Kidney (tissue), 14 donors: ENCODE measurements around the gene OSBP. TPM values are rescaled to one million over a fixed set of nuclear protein-coding genes. Genes with fewer than 3 reads are reported as not detected.

ENCODE experiments used
- DNase-seq, 5 donors: peaks; one replicate each; pipeline ENCODE4 v3.0.0-alpha.2; 2013 to 2020
- FAIRE-seq: peaks from 2 replicates; lab custom pipeline; 2012; peaks lifted over from hg19 to GRCh38; lab: Jason Lieb, UNC
- H3K27ac ChIP-seq, 2 donors: one replicate each; pipeline ENCODE4 v1.7.0; 2013; ENCODE audit warnings: low read depth in 2 of 2, low read length in 2 of 2, inconsistent platforms in 1 of 2
- H3K27me3 ChIP-seq: one replicate; pipeline ENCODE4 v1.7.1; 2013; ENCODE audit warnings: low read length, inconsistent platforms; ENCODE audit not compliant: control insufficient read depth, insufficient read depth
- H3K36me3 ChIP-seq, 3 donors: one replicate each; pipeline versions ENCODE4 v1.7.0 to v1.7.1; 2013; ENCODE audit warnings: low read length in 3 of 3, control low read depth in 1 of 3, inconsistent platforms in 1 of 3; ENCODE audit not compliant: insufficient read depth in 3 of 3, control insufficient read depth in 2 of 3
- H3K4me1 ChIP-seq, 3 donors: one replicate each; pipeline versions ENCODE4 v1.7.0 to v1.7.1; 2013; ENCODE audit warnings: low read length in 3 of 3, inconsistent platforms in 1 of 3, low read depth in 1 of 3; ENCODE audit not compliant: control insufficient read depth in 2 of 3, insufficient read depth in 2 of 3
- H3K4me3 ChIP-seq, 3 donors: one replicate each; pipeline versions ENCODE4 v1.7.0 to v1.8.1; 2013; ENCODE audit warnings: low read length in 3 of 3, control low read depth in 1 of 3, inconsistent platforms in 1 of 3
- H3K9ac ChIP-seq, 3 donors: one replicate each; pipeline versions ENCODE4 v1.7.0 to v1.7.1; 2013; ENCODE audit warnings: low read length in 3 of 3, control low read depth in 1 of 3, inconsistent platforms in 1 of 3
- H3K9me3 ChIP-seq, 3 donors: one replicate each; pipeline versions ENCODE4 v1.7.0 to v1.7.1; 2013; ENCODE audit warnings: low read length in 3 of 3, control low read depth in 1 of 3, inconsistent platforms in 1 of 3; ENCODE audit not compliant: control insufficient read depth in 2 of 3, insufficient read depth in 1 of 3
- CTCF ChIP-seq: IDR thresholded peaks from 3 replicates; pipeline ENCODE4 v1.5.1; 2012; ENCODE audit warnings: mild to moderate bottlenecking, moderate library complexity, borderline replicate concordance; ENCODE audit not compliant: insufficient read depth; ENCODE audit errors: extremely low read depth
- intact Hi-C: fragments of 100-400 bp; cut with DNase I; formaldehyde crosslinking; loops from one replicate; pipeline ENCODE4 v1.11.1; 2022
- polyA plus RNA-seq: library from polyadenylated mRNA; stranded (reverse); fragments of 350-450 nt; fragmentation: Illumina TruSeq; extraction: RNeasy Lipid Tissue Mini Kit (QIAGEN cat#74804); gene quantifications from one replicate; pipeline ENCODE4 v1.2.3, GENCODE V29; 2014; ENCODE audit warnings: low read depth, low replicate concordance; ENCODE audit not compliant: insufficient read depth
- total RNA-seq: library from RNA; stranded (reverse); fragmentation: NEBNext Ultra II Directional; extraction: Animal tissue kit (Norgen Biotek cat#: 25700); gene quantifications from one replicate; pipeline ENCODE4 v1.2.1, GENCODE V29; 2021
- donor health status: control.
- donor health status: control.
- donor health status: control.
- donor health status: control.
- donor health status: control.
- donor health status: DM: yes; HTN: yes; CAD: no.
- donor health status: Normal renal cell carcinoma (clear cell type).

OSBP gene
- total and polyA plus RNA-seq, 2 donors from 2014 or later: 25.9 to 53.8 TPM

- peaks cover 12 to 62% (median 35%) of the 10 kb centered on the region in 3 donors for H3K36me3 ChIP-seq
- no peaks in the 10 kb centered on the region for H3K9me3 ChIP-seq
- H3K4me1 ChIP-seq: peaks cover 0 to 2% (median 0%) of the 10 kb centered on the region in 3 donors
- H3K9ac ChIP-seq: no peak overlapping the region
- no peaks in the 10 kb centered on the region for H3K27me3 ChIP-seq
- DNase-seq (no peak), FAIRE-seq (no peak)
- H3K27ac ChIP-seq: no peak overlapping the region
- intact Hi-C loops: no loop called here
- no peak overlapping the region for H3K4me3 ChIP-seq
- TF ChIP-seq CTCF: no peak
Measured at GRCh38 chr11:59578369-59578768, 37.2 kb downstream of the OSBP start.

GRCh38 chr11:59575505-59575904 lies 40.1 kb downstream of the OSBP start:
- no peak for DNase-seq
- intact Hi-C loops: no loop called here
- Histone ChIP-seq H3K9me3 (no peaks in the 10 kb centered on the region), H3K9ac (no peak overlapping the region), H3K4me1 (peaks cover 0 to 2% (median 0%) of the 10 kb centered on the region in 3 donors), H3K27me3 (no peaks in the 10 kb centered on the region), H3K27ac (peak overlapping the region in 1 of 2 donors; percentile 14), H3K4me3 (no peak overlapping the region), H3K36me3 (peaks cover 8 to 46% (median 28%) of the 10 kb centered on the region in 3 donors)
- no peak for TF ChIP-seq CTCF
- FAIRE-seq: no peak

GRCh38 chr11:59574932-59575502 lies 40.6 kb downstream of the OSBP start:
- DNase-seq (no peak), FAIRE-seq (no peak)
- H3K27me3 ChIP-seq: no peaks in the 10 kb centered on the region
- TF ChIP-seq CTCF: no peak
- H3K4me3 ChIP-seq: no peak overlapping the region
- H3K36me3 ChIP-seq: peaks cover 4 to 41% (median 24%) of the 10 kb centered on the region in 3 donors
- no peak overlapping the region for H3K9ac ChIP-seq
- peak overlapping the region; percentile 3 to 18 for H3K27ac ChIP-seq
- H3K4me1 ChIP-seq: peaks cover 0 to 2% (median 0%) of the 10 kb centered on the region in 3 donors
- H3K9me3 ChIP-seq: no peaks in the 10 kb centered on the region
- intact Hi-C loops: no loop called here

- Histone ChIP-seq H3K36me3 (peaks cover 4 to 36% (median 22%) of the 10 kb centered on the region in 3 donors), H3K27ac (peak overlapping the region; percentile 3 to 18), H3K4me1 (peaks cover 0 to 2% (median 0%) of the 10 kb centered on the region in 3 donors), H3K4me3 (no peak overlapping the region), H3K27me3 (no peaks in the 10 kb centered on the region), H3K9me3 (no peaks in the 10 kb centered on the region), H3K9ac (no peak overlapping the region)
- no peak for FAIRE-seq
- intact Hi-C loops: no loop called here
- TF ChIP-seq CTCF: no peak
- DNase-seq: no peak
Measured at GRCh38 chr11:59574467-59574866, 41.1 kb downstream of the OSBP start.
